Heart left ventricle (tissue), 13 donors: ENCODE data around the gene PTK6.

Experiments
- CTCF ChIP-seq, 12 donors: fragments of 200-600 bp; sonication (generic) in 4 of 12; IDR thresholded peaks; one replicate each; pipeline versions ENCODE4 v1.5.0 to v1.8.0; 2018 to 2022; ENCODE audit warnings: antibody characterized with exemption in 12 of 12, mild to moderate bottlenecking in 5 of 12
- POLR2A ChIP-seq, 2 donors: fragments of 450-650 bp; IDR thresholded peaks; one replicate each; pipeline ENCODE4 v1.6.1; 2017; ENCODE audit warnings: antibody characterized with exemption in 2 of 2, mild to moderate bottlenecking in 2 of 2, moderate library complexity in 2 of 2
- donor health status: ischemic (EF 13 %, LVEDD 7.1; RV severe dilation, severe dysfunction).
- donor health status: DM: no; HTN: yes; CAD: no.
- donor health status: DM: no; HTN: no; CAD: no.
- donor health status: ischemic (EF 25% LVEDD 6.9; RV normal size, moderate dysfunction).
- donor health status: ischemic (EF 25% LVEDD 5.7; RV mildly dilated, moderate dysfunction).
- donor health status: ischemic (EF 35%, LVEDD 5.7; RV mildly dilated, moderate dysfunction).
- donor health status: nonischemic (EF 11% LVEDD 7.7; RV severe dilation, severe dysfunction).
- donor health status: DM: yes; HTN: yes; CAD: no.
- donor health status: PGD.
- donor health status: ischemic (EF 29% LVEDD 5.4; RV normal size, mild dysfunction).
- donor health status: nonischemic (EF 23%, LVEDD 6.1; RV moderate dilation, normal function).

GRCh38 chr20:63561624-63562396, 24.6 kb upstream of the PTK6 start:
- TF ChIP-seq CTCF (IDR thresholded peaks at IDR 0.05) (no peak), POLR2A (IDR thresholded peaks at IDR 0.05) (no peak)
